Fibroblast of lung (primary cell): Measurements from ENCODE around the gene CDK1. TPM values are rescaled to one million over a fixed set of nuclear protein-coding genes. Genes with fewer than 3 reads are reported as not detected.

Experiments
- DNase-seq, 2 donors: peaks; one replicate each; pipeline versions ENCODE4 v3.0.0 to v3.0.0-alpha.2; 2010; ENCODE audit warnings: low read depth in 2 of 2
- H2AFZ ChIP-seq: 2 replicates; pipeline ENCODE4 v1.5.1; 2012; ENCODE audit warnings: low read length, control low read depth, inconsistent platforms
- H3K27ac ChIP-seq: 2 replicates; pipeline ENCODE4 v1.5.1; 2011; ENCODE audit warnings: low read length, control low read depth; ENCODE audit not compliant: insufficient read depth
- H3K27me3 ChIP-seq: 2 replicates; pipeline ENCODE4 v1.5.1; 2011; ENCODE audit warnings: mild to moderate bottlenecking, low read length; ENCODE audit not compliant: control insufficient read depth, insufficient read depth
- H3K36me3 ChIP-seq: 2 replicates; pipeline ENCODE4 v1.5.1; 2011; ENCODE audit warnings: low read length; ENCODE audit not compliant: control insufficient read depth, insufficient read depth
- H3K4me1 ChIP-seq: 2 replicates; pipeline ENCODE4 v1.5.1; 2011; ENCODE audit warnings: low read length; ENCODE audit not compliant: control insufficient read depth, insufficient read depth; ENCODE audit errors: extremely low read depth
- H3K4me2 ChIP-seq: 2 replicates; pipeline ENCODE4 v1.5.1; 2011; ENCODE audit warnings: low read length, control low read depth; ENCODE audit not compliant: insufficient read depth; ENCODE audit errors: extremely low read depth
- H3K4me3 ChIP-seq, 4 experiments: fragments of 200-600 bp in 1 of 4; sonication (generic) in 1 of 4; replicated peaks in 1 of 4; 2 replicates each; pipeline ENCODE4 v1.5.1; 2011 to 2016; ENCODE audit warnings: low read length in 4 of 4, low read depth in 3 of 4, mild to moderate bottlenecking in 3 of 4, control low read depth in 2 of 4, inconsistent platforms in 1 of 4, mixed read lengths in 1 of 4; ENCODE audit not compliant: insufficient read depth in 1 of 4; ENCODE audit errors: control extremely low read depth in 1 of 4
- H3K79me2 ChIP-seq: 2 replicates; pipeline ENCODE4 v1.5.1; 2012; ENCODE audit warnings: mild to moderate bottlenecking, low read length, inconsistent platforms; ENCODE audit not compliant: control insufficient read depth, insufficient read depth
- H3K9ac ChIP-seq: 2 replicates; pipeline ENCODE4 v1.5.1; 2011; ENCODE audit warnings: mild to moderate bottlenecking, low read length, control low read depth; ENCODE audit not compliant: insufficient read depth
- H3K9me3 ChIP-seq: 2 replicates; pipeline ENCODE4 v1.5.1; 2012; ENCODE audit warnings: low read depth, low read length; ENCODE audit not compliant: control insufficient read depth, insufficient read depth
- H4K20me1 ChIP-seq: 2 replicates; pipeline ENCODE4 v1.5.1; 2011; ENCODE audit warnings: low read length; ENCODE audit not compliant: control insufficient read depth, insufficient read depth; ENCODE audit errors: extremely low read depth
- EZH2 ChIP-seq: IDR thresholded peaks from 2 replicates; pipeline ENCODE4 v1.5.1; 2012; ENCODE audit warnings: low read length, control low read depth, mild to moderate bottlenecking; ENCODE audit errors: missing control alignments
- polyA plus RNA-seq, 2 donors: library from polyadenylated mRNA; depleted of rRNA in 1 of 2; stranded (reverse) in 1 of 2; unstranded in 1 of 2; fragments of >200 nt; gene quantifications; 2 replicates each; pipeline ENCODE4 v1.2.1, GENCODE V29; 2011 to 2012; ENCODE audit warnings: missing spikeins in 1 of 2
- total RNA-seq: library from RNA; depleted of rRNA; stranded (reverse); fragments of >200 nt; gene quantifications from 2 replicates; pipeline ENCODE4 v1.2.1, GENCODE V29; 2014
- TF ChIP-seq, protein P1 (sequence below), 2 donors: IDR thresholded peaks in 1 of 2; conservative IDR thresholded peaks in 1 of 2; 1 replicate in 1 of 2; 2 replicates in 1 of 2; pipeline ENCODE4 v1.5.1; 2011 to 2012; ENCODE audit warnings: low read length in 2 of 2, control low read depth in 1 of 2, inconsistent platforms in 1 of 2, low read depth in 1 of 2, mild to moderate bottlenecking in 1 of 2

The CDK1 gene
- total and polyA plus RNA-seq, 2 donors (not counting 1 experiment from before 2014, with no cell fraction given): 13.9 to 14.8 TPM

DNA sequence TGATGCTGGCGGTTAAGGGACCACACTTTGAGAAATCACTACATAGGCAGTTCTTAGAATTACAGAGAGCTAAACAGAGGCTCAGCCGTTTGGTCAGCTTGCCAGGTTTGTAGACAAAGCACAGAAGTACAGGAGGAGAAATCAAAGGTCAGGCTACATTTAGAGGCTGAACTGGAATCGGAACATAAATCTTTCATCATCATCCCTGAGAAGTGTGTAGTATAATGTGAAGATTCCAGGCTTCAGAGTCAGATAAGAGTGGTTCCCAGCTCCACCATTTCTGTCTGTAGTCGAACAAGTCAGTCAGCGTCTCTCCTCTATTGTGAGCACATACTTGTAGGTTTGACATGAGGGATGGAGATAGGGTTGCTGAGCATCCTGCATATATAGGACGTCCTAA is 18.9 kb downstream of the CDK1 start:
- Histone ChIP-seq H2AFZ (no peak overlapping the region), H3K4me2 (no peak overlapping the region), H3K27ac (no peak overlapping the region), H3K79me2 (no peaks in the 10 kb centered on the region), H3K9me3 (no peaks in the 10 kb centered on the region), H3K9ac (no peak overlapping the region), H3K4me3 (no peak overlapping the region), H3K27me3 (no peaks in the 10 kb centered on the region), H4K20me1 (no peaks in the 10 kb centered on the region), H3K4me1 (peaks cover 6% of the 10 kb centered on the region), H3K36me3 (peaks cover 2% of the 10 kb centered on the region)
- TF ChIP-seq, protein P1, sequence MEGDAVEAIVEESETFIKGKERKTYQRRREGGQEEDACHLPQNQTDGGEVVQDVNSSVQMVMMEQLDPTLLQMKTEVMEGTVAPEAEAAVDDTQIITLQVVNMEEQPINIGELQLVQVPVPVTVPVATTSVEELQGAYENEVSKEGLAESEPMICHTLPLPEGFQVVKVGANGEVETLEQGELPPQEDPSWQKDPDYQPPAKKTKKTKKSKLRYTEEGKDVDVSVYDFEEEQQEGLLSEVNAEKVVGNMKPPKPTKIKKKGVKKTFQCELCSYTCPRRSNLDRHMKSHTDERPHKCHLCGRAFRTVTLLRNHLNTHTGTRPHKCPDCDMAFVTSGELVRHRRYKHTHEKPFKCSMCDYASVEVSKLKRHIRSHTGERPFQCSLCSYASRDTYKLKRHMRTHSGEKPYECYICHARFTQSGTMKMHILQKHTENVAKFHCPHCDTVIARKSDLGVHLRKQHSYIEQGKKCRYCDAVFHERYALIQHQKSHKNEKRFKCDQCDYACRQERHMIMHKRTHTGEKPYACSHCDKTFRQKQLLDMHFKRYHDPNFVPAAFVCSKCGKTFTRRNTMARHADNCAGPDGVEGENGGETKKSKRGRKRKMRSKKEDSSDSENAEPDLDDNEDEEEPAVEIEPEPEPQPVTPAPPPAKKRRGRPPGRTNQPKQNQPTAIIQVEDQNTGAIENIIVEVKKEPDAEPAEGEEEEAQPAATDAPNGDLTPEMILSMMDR (conservative IDR thresholded peaks at IDR 0.05 in 1 of 2, IDR thresholded peaks at IDR 0.05 in 1 of 2; ENCODE audit: low read depth in 1 of 2, low read length in 2 of 2): no peak
- no peak for TF ChIP-seq EZH2
- no peak for DNase-seq

DNA sequence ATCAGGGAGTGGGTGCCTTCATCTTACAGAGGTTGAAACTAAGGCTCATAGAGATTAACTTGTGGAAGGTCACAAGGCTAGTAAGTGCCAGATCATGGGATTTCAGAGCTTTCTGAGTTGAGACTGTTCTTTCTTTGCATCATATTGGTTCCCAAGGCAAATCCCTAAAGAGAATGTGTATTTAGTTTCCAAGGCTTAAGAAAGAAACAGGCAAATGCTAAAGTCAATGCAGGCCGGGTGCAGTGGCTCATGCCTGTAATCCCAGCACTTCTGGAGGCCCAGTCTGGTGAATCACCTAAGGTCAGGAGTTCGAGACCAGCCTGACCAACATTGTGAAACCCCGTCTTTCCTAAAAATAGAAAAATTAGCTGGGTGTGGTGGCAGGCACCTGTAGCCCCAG is 19.8 kb downstream of the CDK1 start:
- DNase-seq: peak; percentile 24 to 28
- TF ChIP-seq, protein P1 (conservative IDR thresholded peaks at IDR 0.05 in 1 of 2, IDR thresholded peaks at IDR 0.05 in 1 of 2; ENCODE audit: low read depth in 1 of 2, low read length in 2 of 2): no peak
- no peak for TF ChIP-seq EZH2
- H3K27ac ChIP-seq: no peak overlapping the region
- H4K20me1 ChIP-seq: no peaks in the 10 kb centered on the region
- H2AFZ ChIP-seq: no peak overlapping the region
- H3K27me3 ChIP-seq: no peaks in the 10 kb centered on the region
- H3K36me3 ChIP-seq: no peaks in the 10 kb centered on the region
- peaks cover 6% of the 10 kb centered on the region for H3K4me1 ChIP-seq
- H3K4me2 ChIP-seq: no peak overlapping the region
- no peaks in the 10 kb centered on the region for H3K79me2 ChIP-seq
- H3K9ac ChIP-seq: no peak overlapping the region
- no peak overlapping the region for H3K4me3 ChIP-seq
- no peaks in the 10 kb centered on the region for H3K9me3 ChIP-seq

DNA sequence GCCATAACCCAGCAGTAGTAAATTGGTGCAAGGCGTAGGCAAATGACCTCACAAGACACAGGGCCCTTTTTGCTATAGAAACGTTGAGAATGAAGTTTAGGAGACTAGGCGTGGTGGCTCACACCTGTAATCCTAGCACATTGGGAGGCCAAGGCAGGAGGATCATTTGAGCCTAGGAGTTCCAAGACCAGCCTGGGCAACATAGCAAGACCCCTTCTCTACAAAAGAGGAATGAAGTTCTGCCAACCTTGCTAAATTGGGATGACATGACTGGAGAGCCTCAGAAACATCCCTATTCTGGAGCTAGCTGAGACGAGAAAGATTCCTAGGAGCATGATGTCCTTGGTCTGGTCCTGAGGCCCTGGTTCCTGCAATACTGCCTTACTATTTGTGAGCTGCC is 20.6 kb downstream of the CDK1 start:
- Histone ChIP-seq H3K4me2 (no peak overlapping the region), H3K79me2 (no peaks in the 10 kb centered on the region), H3K27ac (no peak overlapping the region), H2AFZ (no peak overlapping the region), H3K9ac (no peak overlapping the region), H3K4me1 (peaks cover 6% of the 10 kb centered on the region), H3K4me3 (no peak overlapping the region), H3K36me3 (no peaks in the 10 kb centered on the region), H3K27me3 (no peaks in the 10 kb centered on the region), H3K9me3 (no peaks in the 10 kb centered on the region), H4K20me1 (no peaks in the 10 kb centered on the region)
- no peak for TF ChIP-seq EZH2
- TF ChIP-seq, protein P1 (conservative IDR thresholded peaks at IDR 0.05 in 1 of 2, IDR thresholded peaks at IDR 0.05 in 1 of 2; ENCODE audit: low read depth in 1 of 2, low read length in 2 of 2): no peak
- DNase-seq: no peak
